Mucosa of stomach (tissue), 1 donor: ENCODE data around the gene MRPL11.

Experiments
- H3K27me3 ChIP-seq: one replicate; pipeline ENCODE4 v1.7.0; 2013; ENCODE audit warnings: mild to moderate bottlenecking, low read length; ENCODE audit not compliant: control insufficient read depth, insufficient read depth
- H3K36me3 ChIP-seq: one replicate; pipeline ENCODE4 v1.7.0; 2013; ENCODE audit warnings: low read length; ENCODE audit not compliant: control insufficient read depth, insufficient read depth
- H3K4me1 ChIP-seq: one replicate; pipeline ENCODE4 v1.7.0; 2013; ENCODE audit warnings: mild to moderate bottlenecking, low read length; ENCODE audit not compliant: control insufficient read depth, insufficient read depth
- H3K4me3 ChIP-seq: one replicate; pipeline ENCODE4 v1.7.0; 2013; ENCODE audit warnings: low read length
- H3K9ac ChIP-seq: one replicate; pipeline ENCODE4 v1.7.0; 2013; ENCODE audit warnings: mild to moderate bottlenecking, low read length, moderate library complexity
- H3K9me3 ChIP-seq: one replicate; pipeline ENCODE4 v1.7.0; 2013; ENCODE audit warnings: mild to moderate bottlenecking, low read length, moderate library complexity; ENCODE audit not compliant: control insufficient read depth
- donor health status: Pancreatic carcinoma.

Gene MRPL11

DNA sequence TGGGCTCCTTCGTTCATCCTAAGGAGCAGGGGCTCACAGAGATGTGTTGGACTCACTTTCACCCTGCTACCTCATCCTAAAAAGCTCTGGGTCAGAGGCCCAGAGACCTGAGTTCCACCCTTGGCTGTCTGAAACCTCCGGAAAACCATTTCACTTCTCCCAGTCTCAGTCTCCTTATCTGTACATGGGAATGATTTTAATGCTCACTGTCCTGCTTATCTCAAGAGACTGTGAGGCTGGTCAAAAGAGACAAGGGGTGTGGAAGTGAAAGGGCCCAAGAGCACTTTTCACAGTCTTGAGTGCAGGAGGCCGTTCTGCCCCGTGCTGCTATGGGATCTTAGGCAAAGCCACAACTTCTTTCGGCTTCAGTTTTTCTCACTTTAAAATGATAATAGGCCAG is 31.0 kb downstream of the MRPL11 start:
- no peaks in the 10 kb centered on the region for H3K9me3 ChIP-seq
- H3K9ac ChIP-seq = no peak overlapping the region
- H3K4me1 ChIP-seq = no peaks in the 10 kb centered on the region
- H3K36me3 ChIP-seq = no peaks in the 10 kb centered on the region
- H3K27me3 ChIP-seq = peaks cover 22% of the 10 kb centered on the region
- H3K4me3 ChIP-seq = no peak overlapping the region

DNA sequence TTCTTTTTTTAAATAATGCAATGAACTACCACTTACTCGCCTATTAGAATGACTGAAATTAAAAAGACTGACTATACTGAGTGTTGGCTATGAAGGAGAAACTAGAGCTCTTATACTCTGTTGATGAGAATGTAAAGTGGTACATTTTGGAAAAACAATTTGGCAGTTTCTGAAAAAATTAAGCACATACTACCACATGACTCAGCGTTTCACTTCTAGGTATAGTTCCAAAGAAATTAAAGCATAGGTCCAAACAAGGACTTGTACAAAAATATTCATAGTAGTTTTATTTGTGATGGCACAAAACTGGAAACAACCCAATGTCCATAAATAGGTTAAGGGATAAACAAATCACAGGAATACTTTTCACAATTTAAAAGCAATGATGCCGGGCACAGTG is 44.7 kb downstream of the MRPL11 start:
- H3K4me3 ChIP-seq = no peak overlapping the region
- no peaks in the 10 kb centered on the region for H3K9me3 ChIP-seq
- H3K9ac ChIP-seq = no peak overlapping the region
- no peaks in the 10 kb centered on the region for H3K4me1 ChIP-seq
- no peaks in the 10 kb centered on the region for H3K36me3 ChIP-seq
- no peaks in the 10 kb centered on the region for H3K27me3 ChIP-seq

DNA sequence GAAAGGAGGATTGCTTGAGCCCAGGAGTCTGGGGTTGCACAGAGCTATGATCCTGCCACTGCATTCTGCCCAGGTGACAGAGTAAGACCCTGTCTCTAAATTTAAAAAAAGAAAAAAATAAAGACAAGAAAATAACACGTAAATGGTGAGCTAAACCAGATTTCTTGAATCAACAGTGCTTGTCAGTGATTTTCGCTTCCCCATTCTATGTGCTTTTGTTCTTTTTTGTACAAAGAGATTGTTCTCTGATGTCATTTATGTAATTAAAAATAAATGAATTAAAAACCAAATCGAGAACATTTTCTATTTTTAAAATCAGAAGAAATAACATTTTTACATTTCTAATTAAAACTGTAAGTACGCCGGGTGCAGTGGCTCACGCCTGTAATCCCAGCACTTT is 47.3 kb downstream of the MRPL11 start:
- H3K36me3 ChIP-seq = no peaks in the 10 kb centered on the region

DNA sequence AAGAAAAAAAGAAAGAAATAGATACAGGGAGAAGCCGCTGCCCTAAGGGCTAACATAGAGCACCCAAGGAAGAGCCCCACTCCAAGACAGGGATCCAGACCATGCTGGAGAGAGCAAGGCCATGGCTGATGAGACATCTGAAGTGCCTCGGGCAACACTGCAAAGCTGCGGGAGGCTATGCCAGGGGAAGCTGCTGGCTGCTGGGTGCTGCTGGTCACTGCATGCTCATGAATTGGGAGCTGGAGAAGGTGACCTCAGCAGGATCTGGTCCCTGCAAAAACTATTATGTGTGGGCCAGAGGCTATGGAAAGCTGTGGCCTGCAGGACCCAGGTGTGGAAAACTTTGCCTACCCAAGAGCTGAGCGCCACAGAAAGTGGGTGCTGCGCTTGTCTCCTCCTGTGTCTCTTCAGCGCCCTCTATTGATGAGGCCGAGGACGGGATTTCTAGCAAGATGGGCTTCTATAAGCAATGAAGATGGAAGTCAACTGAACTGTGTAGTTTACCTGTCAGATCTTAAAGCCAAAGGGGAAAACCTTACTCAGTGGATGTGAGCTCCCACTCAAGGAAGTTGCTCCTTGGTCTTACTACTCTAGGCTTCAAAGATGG is 49.8 kb downstream of the MRPL11 start:
- no peak overlapping the region for H3K9ac ChIP-seq
- no peaks in the 10 kb centered on the region for H3K9me3 ChIP-seq
- no peak overlapping the region for H3K4me3 ChIP-seq
- H3K36me3 ChIP-seq = no peaks in the 10 kb centered on the region
- peaks cover 9% of the 10 kb centered on the region for H3K4me1 ChIP-seq
- H3K27me3 ChIP-seq = no peaks in the 10 kb centered on the region

More for the DNA sequence above, 47.3 kb downstream of the MRPL11 start:
- H3K4me1 ChIP-seq = peaks cover 6% of the 10 kb centered on the region
- no peak overlapping the region for H3K9ac ChIP-seq
- H3K4me3 ChIP-seq = no peak overlapping the region
- H3K9me3 ChIP-seq = no peaks in the 10 kb centered on the region
- H3K27me3 ChIP-seq = no peaks in the 10 kb centered on the region

DNA sequence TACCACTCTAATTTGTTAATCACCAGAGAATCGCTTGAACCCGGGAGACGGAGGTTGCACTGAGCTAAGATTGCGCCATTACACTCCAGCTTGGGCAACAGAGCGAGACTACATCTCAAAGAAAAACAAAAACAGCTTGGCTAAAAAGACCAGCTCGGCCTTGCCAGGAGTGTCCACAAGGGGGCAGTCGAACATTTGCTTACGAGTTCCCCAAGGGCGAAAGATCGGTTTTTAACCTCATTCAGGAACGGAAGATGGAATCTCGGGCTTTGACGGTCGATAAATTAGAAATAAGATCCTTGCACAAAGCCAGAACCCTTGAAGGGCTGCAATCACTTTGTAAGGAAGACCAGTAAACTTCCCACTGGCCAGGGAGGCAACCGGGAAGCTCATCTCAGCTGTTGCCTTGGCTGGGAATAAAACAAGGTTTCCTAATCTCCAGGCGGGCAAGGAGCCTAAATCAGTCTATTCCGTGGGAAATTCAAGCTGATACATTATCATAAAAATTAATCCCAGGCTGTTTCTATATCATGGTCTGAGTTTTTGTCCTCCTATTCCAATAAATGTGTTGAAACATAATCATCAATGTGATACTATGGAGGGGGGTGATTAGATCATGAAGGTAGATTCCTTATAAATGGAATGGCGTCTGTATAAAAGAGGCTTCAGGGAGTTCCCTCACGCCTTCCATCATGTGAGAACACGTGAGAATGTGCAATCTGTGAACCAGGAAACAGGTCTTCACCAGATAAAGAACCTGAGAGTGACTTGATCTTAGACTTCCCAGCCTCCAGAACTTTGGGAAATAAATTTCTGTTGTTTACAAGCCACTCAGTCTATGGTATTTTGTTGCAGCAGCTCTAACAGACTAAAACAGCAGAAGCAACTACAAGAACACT is 52.2 kb downstream of the MRPL11 start:
- no peaks in the 10 kb centered on the region for H3K36me3 ChIP-seq
- peaks cover 9% of the 10 kb centered on the region for H3K4me1 ChIP-seq
- H3K9ac ChIP-seq = peak overlapping the region; percentile 44
- H3K4me3 ChIP-seq = no peak overlapping the region
- no peaks in the 10 kb centered on the region for H3K9me3 ChIP-seq
- no peaks in the 10 kb centered on the region for H3K27me3 ChIP-seq
